H1 (cell line): ENCODE results near the gene THUMPD2. TPM values are rescaled to one million over a fixed set of nuclear protein-coding genes. Genes with fewer than 3 reads are reported as not detected.

Experiments used
- ATF3 ChIP-seq: IDR thresholded peaks from 2 replicates; pipeline ENCODE4 v1.6.1; 2011; ENCODE audit warnings: low read depth, mild to moderate bottlenecking, low read length; ENCODE audit not compliant: insufficient read depth
- MAX ChIP-seq: IDR thresholded peaks from 2 replicates; pipeline ENCODE4 v1.6.1; 2012; ENCODE audit warnings: inconsistent platforms
- polyA plus RNA-seq, 7 experiments: library from polyadenylated mRNA; depleted of rRNA in 3 of 7; stranded (reverse) in 5 of 7; unstranded in 2 of 7; fragments of >200 nt in 5 of 7; fragments of 200-250 nt in 2 of 7; gene quantifications; 1 replicate in 5 of 7; 2 replicates in 1 of 7; 4 replicates in 1 of 7; pipeline versions ENCODE4 v1.2.1 to v1.2.3, GENCODE V29; 2011 to 2013; ENCODE audit warnings: missing spikeins in 2 of 7, mixed read lengths in 2 of 7
- total RNA-seq: library from RNA; stranded (reverse); fragmentation: NEBNext Ultra II Directional; extraction: Animal tissue kit (Norgen Biotek cat#: 25700); gene quantifications from 2 replicates; pipeline ENCODE4 v1.2.1, GENCODE V29; 2021

The THUMPD2 gene
- total and polyA plus RNA-seq, 2 of the 8 experiments (the other 6 are each of a cell fraction or from before 2014, with no cell fraction given) = 8.6 to 17.0 TPM

- TF ChIP-seq ATF3 (no peak), MAX (no peak)
Observed at GRCh38 chr2:39719317-39719716, 59.7 kb downstream of the THUMPD2 start (continued).
